GM21717 (cell line): ENCODE measurements around the gene MYLIP.
A peak's percentile ranks its signal among the peaks of the same experiment; 100 is the strongest.

Experiments
- ATAC-seq: cut with Tn5 transposase; IDR thresholded peaks from one replicate; pipeline ENCODE4 v1.9.1; 2021; ENCODE audit warnings: mild to moderate bottlenecking, moderate library complexity; ENCODE audit not compliant: unreplicated experiment

MYLIP gene

DNA sequence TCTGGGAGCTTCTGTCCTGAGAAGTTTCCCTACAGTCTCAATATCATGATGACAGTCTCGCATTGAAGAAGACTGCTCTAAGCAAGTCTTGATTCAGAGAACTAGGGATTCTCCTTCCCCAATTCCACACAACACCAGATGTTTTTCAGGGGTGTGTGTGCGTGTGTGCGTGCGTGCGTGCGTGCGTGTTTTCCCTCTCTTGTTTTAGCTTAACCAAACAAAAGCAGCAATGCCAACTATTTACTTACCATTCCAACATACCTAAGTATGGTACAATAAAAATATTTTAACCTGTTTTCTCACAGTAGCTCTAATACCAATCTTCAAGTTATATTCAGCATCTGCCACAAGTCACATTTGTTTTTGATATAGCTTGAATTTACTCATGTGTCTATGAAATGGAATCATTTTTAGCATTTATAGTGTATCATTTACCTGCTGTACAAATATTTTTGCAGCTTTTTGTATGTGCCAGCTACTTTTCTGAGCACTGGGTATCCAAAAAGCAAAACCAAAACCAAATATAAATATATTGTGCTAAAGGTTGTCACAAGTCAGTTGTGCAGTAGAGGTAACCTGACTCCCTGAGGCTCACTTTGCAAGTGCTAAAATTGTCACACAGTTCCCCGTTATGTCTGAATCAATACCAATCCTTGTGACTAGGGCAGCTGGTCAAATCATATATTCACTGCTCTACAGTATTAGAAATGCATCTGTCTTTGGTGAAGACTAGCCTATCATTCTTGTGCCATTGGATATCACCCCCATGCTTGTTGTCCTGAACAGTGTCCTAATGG, 21.7 kb upstream of the MYLIP start:
- no peak for ATAC-seq

DNA sequence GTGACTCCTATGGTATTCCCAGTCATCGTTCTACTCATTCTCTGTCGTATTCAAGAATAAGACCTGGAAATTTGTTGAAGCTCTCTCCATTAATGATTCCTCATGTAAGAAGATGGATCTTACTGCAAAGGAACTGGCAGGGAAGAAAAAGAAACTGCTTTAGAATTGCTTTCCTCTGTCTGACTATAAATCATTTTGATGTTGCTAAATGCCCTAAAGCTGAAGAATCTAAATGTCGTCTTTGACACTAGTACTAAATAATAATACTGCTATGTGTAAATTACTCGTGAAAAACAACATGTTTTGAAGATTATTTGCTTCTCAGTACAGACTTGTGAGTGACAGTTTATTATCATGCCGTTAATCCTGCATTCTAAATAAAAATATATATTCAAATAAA, 20.5 kb upstream of the MYLIP start:
- no peak for ATAC-seq

DNA sequence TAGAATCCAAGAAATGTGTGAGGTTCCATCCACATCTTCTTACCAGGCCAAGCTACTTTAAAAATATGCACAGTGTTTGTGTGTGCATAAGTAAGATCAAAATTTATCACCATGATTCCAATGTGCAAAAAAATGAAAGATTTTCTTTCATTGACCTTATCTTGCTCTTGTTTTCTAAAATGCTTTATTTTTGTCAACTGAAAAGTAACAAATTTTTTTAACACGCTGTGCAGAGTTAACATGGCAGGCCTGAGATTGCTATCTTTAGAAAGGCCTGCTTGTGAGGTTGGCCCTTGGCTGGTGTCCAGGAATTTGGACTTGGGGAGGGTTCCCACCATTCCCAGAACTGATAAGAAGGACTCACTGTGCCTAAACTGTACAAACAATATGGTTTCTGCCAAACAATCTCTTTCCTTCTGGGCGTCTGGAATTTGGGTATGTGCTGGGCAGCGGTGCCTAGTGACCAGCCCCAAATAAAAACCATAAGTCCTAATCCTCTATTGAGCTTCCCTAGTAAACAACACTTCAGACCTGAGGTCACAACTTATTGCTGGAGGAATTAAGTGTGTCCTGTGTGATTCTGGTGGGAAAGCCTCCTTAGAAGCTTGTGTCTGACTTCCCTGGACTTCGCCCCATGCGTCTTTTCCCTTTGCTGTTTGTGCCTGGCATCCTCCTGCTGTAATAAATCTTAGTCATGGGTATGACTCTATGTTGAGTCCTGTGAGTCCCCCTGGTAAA, 19.8 kb upstream of the MYLIP start:
- ATAC-seq: no peak

GRCh38 chr6:16109659-16110305, 19.1 kb upstream of the MYLIP start:
- no peak for ATAC-seq

- ATAC-seq: no peak
These were observed 10.1 kb upstream of the MYLIP start for GRCh38 chr6:16118825-16119224.

DNA sequence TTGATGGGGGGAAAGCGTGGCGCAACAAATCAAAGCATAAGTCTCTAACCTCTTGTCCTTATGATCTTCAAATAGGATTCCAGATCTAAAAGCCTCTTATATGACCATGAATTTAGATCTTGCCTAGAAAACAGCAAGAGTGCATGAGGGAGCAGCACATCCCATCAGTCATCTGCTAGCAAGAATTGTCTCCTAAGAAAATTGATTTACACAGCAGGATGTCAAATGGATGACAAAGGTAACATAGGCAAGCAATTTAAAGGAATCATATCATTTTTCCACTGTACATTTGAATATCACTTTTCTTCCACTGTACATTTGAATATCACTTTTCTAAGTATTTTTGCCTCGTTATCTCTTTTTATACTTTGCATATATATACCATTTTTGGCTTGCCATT, 7.5 kb upstream of the MYLIP start:
- ATAC-seq: no peak

DNA sequence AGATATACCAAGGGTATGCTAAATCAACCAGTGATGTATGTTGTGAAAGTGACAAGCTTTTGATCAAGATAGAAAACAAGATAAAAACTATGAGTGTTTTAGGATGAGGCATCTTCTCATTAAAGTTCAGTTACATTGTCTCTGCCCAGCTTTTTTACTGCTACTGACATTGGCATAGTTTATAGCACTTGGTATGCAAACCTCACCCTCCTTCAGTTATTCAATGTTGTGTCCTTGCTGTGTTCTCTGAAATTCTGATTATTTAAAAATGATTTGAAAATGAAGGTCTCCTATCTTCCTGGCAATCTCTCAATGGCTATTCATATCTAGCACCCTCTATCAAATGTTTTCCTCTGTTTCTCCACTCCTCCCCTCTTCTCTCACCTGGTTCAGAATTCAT, 6.7 kb upstream of the MYLIP start:
- no peak for ATAC-seq

GRCh38 chr6:16124198-16125180, 4.4 kb upstream of the MYLIP start:
- ATAC-seq: no peak

- no peak for ATAC-seq
These were observed 2.8 kb upstream of the MYLIP start for GRCh38 chr6:16126056-16126455.

GRCh38 chr6:16126861-16127260, 2.0 kb upstream of the MYLIP start:
- ATAC-seq: no peak

- ATAC-seq: no peak
These were observed 1.4 kb upstream of the MYLIP start for GRCh38 chr6:16127471-16127870.

DNA sequence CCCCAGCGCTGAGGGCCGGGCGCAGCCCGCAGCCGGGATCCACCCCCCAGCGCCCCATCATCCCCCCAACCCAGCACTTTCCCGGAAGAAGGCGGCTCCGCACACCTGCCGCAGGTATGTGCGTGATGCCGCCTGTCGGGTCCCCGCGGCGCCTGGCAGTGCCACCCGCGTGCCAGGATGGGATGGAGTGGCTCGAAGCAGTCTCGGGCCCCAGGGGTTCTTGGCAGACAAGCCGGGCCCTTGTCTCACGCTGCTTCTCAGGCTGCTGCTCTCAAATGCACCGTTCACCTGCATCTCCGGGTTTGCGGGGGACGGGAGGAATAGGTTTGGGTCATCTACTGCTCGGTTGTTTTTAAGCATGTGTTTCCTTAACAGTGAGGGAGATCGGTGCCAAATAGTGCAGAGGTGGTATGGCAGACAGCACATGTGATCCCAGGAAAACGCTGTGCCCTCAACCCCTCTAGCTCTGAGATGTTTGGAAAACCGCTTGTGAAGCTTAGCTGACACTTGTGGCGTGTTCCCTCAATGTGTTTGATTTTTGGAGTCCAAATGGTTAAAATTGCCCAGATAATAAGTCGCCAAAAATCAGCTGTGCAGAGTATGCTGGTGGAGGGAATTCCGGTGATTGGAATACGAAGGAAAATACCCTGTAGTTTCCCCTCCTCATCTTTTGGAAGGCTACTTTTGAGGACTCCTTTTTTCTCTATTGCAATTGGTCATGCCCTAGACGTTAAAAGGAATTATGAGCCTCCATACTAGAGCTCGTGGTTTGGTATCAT, 926 bp downstream of the MYLIP start:
- peak; percentile 0 for ATAC-seq

DNA sequence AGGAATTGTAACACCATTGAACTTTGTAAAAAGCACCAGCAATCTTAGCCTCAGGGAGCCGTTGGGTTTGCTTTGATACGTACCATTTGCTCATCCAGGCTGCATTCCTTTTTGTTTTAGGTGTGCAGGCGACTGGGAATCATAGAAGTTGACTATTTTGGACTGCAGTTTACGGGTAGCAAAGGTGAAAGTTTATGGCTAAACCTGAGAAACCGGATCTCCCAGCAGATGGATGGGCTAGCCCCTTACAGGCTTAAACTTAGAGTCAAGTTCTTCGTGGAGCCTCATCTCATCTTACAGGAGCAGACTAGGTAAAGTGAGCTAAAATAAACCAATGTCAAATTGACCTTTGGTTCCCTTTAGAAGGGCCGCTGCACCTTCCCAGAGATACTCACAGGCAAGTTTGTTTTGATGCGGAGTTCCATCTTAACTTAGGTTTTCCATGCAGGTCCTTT, 1.6 kb downstream of the MYLIP start:
- no peak for ATAC-seq

GRCh38 chr6:16130932-16131387, 2.1 kb downstream of the MYLIP start:
- ATAC-seq: peak; percentile 75

DNA sequence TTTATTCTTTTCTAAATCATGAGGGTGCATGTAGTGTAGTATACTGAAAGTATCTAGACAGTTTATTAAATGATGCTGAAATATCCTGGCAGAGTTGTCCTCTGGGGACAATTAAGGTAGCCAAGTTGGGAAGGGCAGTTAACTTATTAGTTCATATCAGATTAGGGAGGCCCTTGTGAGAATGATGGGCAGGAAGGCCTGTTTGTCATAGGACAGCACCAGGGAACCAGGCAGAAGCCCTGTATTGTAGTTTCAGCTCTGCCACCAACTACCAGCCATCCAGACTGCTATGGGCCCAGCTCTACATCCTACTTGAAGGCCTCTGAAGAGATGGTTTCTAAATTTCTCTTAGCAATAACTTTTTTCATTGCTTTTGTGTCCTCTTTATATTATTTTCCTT, 4.0 kb downstream of the MYLIP start:
- ATAC-seq: no peak

- no peak for ATAC-seq
These were observed 5.5 kb downstream of the MYLIP start for GRCh38 chr6:16134430-16134829.

DNA sequence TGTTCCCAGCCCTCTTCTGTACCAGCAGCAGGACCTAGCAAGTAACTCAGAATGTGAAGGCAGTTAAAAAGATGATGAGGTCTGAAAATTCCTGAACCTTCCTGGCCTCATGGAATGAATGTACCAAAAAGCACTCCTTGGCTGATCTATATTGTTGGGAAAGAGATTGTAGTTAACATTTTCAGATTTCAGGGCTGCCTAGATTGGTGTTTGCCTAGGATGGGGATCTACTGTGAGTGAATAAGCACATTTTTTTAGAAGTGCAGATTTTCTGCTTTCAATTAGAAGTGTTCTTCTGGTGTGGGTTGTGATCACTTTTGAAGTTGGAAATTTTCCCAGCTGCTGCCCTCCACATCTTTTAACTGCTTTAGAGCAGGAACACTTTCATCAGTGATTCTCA, 6.2 kb downstream of the MYLIP start:
- ATAC-seq: no peak

DNA sequence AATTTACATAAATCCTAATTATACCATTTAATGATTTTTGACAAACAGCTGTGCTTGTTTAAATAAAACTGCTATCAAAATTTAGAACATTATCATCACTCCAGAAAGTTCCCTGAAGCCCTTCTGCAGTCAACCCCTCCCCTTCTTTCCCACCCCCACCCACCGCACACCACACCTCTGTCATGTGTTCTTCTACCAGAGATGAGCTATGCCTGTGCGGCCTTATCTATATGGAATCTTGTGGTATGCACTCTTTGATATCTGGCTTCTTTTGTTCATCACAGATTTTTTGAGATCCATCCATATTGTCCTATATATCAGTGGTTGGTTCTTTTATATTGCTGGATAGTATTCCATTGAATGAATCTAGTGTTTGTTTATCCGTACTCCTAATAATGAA, 7.2 kb downstream of the MYLIP start:
- ATAC-seq: no peak

DNA sequence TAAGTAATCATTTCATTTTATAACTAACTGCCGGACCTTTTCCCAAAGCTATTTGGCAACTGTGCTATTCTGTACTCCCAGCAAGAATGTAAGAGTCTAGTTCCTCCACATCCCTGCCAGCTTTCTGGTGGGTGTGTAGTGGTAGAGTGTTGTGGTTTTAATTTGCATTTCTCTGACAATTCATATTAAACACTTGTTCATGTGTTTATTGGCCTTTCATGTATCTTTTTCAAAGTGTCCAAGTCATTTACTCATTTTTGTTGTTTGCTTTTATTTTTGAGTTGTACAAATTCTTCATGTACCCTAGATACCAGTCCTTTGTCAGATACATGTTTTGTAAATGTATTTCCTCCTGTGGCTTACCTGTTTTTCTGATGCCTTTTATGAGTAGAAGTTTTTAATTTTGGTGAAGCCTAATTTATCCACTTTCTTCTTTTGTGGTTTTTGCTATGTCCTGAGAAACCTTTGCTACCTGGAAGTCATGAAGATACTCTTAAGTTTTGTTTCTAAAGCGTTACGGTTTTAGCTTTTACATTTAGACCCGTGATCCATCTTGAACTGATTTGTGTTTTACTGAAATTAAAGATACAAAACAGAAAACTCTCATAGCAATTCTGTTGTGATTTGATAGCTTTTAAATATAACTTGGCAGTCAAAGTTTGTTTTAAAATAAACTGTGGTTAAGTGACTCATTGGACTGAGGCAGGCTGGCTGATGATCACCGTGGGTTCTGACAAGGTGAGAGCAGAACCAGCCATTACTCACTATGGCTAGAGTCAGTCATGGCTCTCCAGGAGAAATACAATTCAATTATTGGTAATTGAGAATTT, 8.0 kb downstream of the MYLIP start:
- no peak for ATAC-seq
